HEK293T (cell line): Measurements from ENCODE around the gene CCDC182.

Experiments used
- ARNT ChIP-seq: fragments of 450-650 bp; IDR thresholded peaks from 2 replicates; pipeline ENCODE4 v1.6.1; 2017; ENCODE audit warnings: mild to moderate bottlenecking
- BHLHE40 ChIP-seq: fragments of 450-650 bp; IDR thresholded peaks from 2 replicates; pipeline ENCODE4 v1.6.1; 2016; ENCODE audit warnings: mild to moderate bottlenecking, moderate library complexity, borderline replicate concordance
- ELF4 ChIP-seq: fragments of 450-650 bp; IDR thresholded peaks from 2 replicates; pipeline ENCODE4 v1.6.1; 2017; ENCODE audit warnings: antibody characterized with exemption
- FOXK2 ChIP-seq: fragments of 450-650 bp; IDR thresholded peaks from 2 replicates; pipeline ENCODE4 v1.6.1; 2016; ENCODE audit warnings: mild to moderate bottlenecking
- HDGF ChIP-seq: fragments of 450-650 bp; IDR thresholded peaks from 2 replicates; pipeline ENCODE4 v1.6.1; 2017; ENCODE audit warnings: antibody characterized with exemption, borderline replicate concordance
- LEF1 ChIP-seq: fragments of 450-650 bp; IDR thresholded peaks from 2 replicates; pipeline ENCODE4 v1.6.1; 2017; ENCODE audit warnings: mild to moderate bottlenecking, borderline replicate concordance
- SP1 ChIP-seq: fragments of 450-650 bp; IDR thresholded peaks from 2 replicates; pipeline ENCODE4 v1.6.1; 2017
- TARDBP ChIP-seq: fragments of 450-650 bp; IDR thresholded peaks from 2 replicates; pipeline ENCODE4 v1.6.1; 2016

- TF ChIP-seq FOXK2 (no peak), HDGF (no peak), BHLHE40 (no peak), SP1 (no peak), ARNT (no peak), TARDBP (no peak), LEF1 (no peak), ELF4 (no peak)
Measured at GRCh38 chr17:57747221-57748017, 2.3 kb upstream of the CCDC182 start.
